B cell (primary cell): ENCODE data around the gene SRGAP1. TPM values are rescaled to one million over a fixed set of nuclear protein-coding genes. Genes with fewer than 3 reads are reported as not detected.

ENCODE experiments used
- ATAC-seq: fragments of 200-7000 bp; cut with Tn5 transposase; one replicate; pipeline ENCODE4 v1.10.0; 2021; ENCODE audit warnings: low read depth, mild to moderate bottlenecking, moderate number of reproducible peaks, moderate library complexity
- CTCF ChIA-PET: fragments of 350-600 bp; sonication (Branson Sonifier 250); formaldehyde crosslinking; loops from one replicate; lab custom pipeline; 2021; ENCODE audit warnings: antibody characterized with exemption, inconsistent platforms; lab: Charles Lee
- POLR2A ChIA-PET: fragments of 350-600 bp; sonication (Branson Sonifier 250); formaldehyde crosslinking; loops from one replicate; lab custom pipeline; 2021; ENCODE audit warnings: antibody characterized with exemption; lab: Charles Lee
- DNase-seq: peaks from one replicate; pipeline ENCODE4 v3.0.0; 2013
- H2AFZ ChIP-seq: 2 replicates; pipeline ENCODE4 v1.6.1; 2012; ENCODE audit warnings: mild to moderate bottlenecking, low read depth, low read length; ENCODE audit not compliant: insufficient read depth, poor library complexity, severe bottlenecking
- H3K27ac ChIP-seq, 2 donors: 1 replicate in 1 of 2; 2 replicates in 1 of 2; pipeline ENCODE4 v1.5.1; 2012 to 2013; ENCODE audit warnings: low read length in 2 of 2, mild to moderate bottlenecking in 2 of 2, moderate library complexity in 1 of 2
- H3K27me3 ChIP-seq, 4 experiments: fragments of 200-600 bp in 1 of 4; sonication (generic) in 1 of 4; replicated peaks in 1 of 4; 1 replicate in 2 of 4; 2 replicates in 2 of 4; pipeline versions ENCODE4 v1.6.1 to v1.7.0; 2013 to 2016; ENCODE audit warnings: low read length in 3 of 4, mild to moderate bottlenecking in 2 of 4, mixed read lengths in 1 of 4, moderate library complexity in 1 of 4; ENCODE audit not compliant: insufficient read depth in 4 of 4, control insufficient read depth in 3 of 4; ENCODE audit errors: control extremely low read depth in 1 of 4
- H3K36me3 ChIP-seq, 2 experiments: replicated peaks in 1 of 2; 1 replicate in 1 of 2; 2 replicates in 1 of 2; pipeline versions ENCODE4 v1.6.1 to v1.7.1; 2013; ENCODE audit warnings: low read length in 1 of 2; ENCODE audit not compliant: insufficient read depth in 2 of 2, control insufficient read depth in 1 of 2; ENCODE audit errors: control extremely low read depth in 1 of 2, extremely low read depth in 1 of 2
- H3K4me1 ChIP-seq, 2 donors: fragments of 200-600 bp in 1 of 2; sonication (generic) in 1 of 2; 1 replicate in 1 of 2; 2 replicates in 1 of 2; pipeline versions ENCODE4 v1.5.1 to v1.6.1; 2013 to 2017; ENCODE audit warnings: low read length in 2 of 2; ENCODE audit not compliant: control insufficient read depth in 2 of 2, insufficient read depth in 2 of 2
- H3K4me2 ChIP-seq: replicated peaks from 2 replicates; pipeline ENCODE3; 2012; ENCODE audit warnings: mild to moderate bottlenecking, low read depth, low read length; ENCODE audit not compliant: poor library complexity, severe bottlenecking
- H3K4me3 ChIP-seq, 5 experiments: fragments of 200-600 bp in 1 of 5; sonication (generic) in 1 of 5; 1 replicate in 3 of 5; 2 replicates in 2 of 5; pipeline versions ENCODE4 v1.5.1 to v1.7.0; 2011 to 2016; ENCODE audit warnings: low read length in 4 of 5, mild to moderate bottlenecking in 4 of 5, low read depth in 2 of 5, control low read depth in 1 of 5, moderate library complexity in 1 of 5; ENCODE audit not compliant: insufficient read depth in 1 of 5; ENCODE audit errors: control extremely low read depth in 1 of 5, extremely low read depth in 1 of 5
- H3K79me2 ChIP-seq: fragments of 200-600 bp; sonication (generic); one replicate; pipeline ENCODE4 v1.6.0; 2016; ENCODE audit warnings: low read length; ENCODE audit not compliant: control insufficient read depth, insufficient read depth
- H3K9ac ChIP-seq: fragments of 200-600 bp; sonication (generic); 2 replicates; pipeline ENCODE4 v1.6.1; 2017; ENCODE audit warnings: mild to moderate bottlenecking, low read length, moderate library complexity
- H3K9me3 ChIP-seq, 3 donors: one replicate each; pipeline versions ENCODE4 v1.6.1 to v1.7.1; 2013; ENCODE audit warnings: low read length in 2 of 3; ENCODE audit not compliant: control insufficient read depth in 2 of 3, insufficient read depth in 1 of 3; ENCODE audit errors: control extremely low read depth in 1 of 3
- H4K20me1 ChIP-seq: 2 replicates; pipeline ENCODE4 v1.6.0; 2012; ENCODE audit warnings: mild to moderate bottlenecking, low read length; ENCODE audit not compliant: insufficient read depth, control insufficient read depth, poor library complexity, severe bottlenecking
- H3K27ac Mint-ChIP-seq: one replicate; pipeline ENCODE4 v1.8.0; 2021; ENCODE audit warnings: mixed read lengths
- H3K27me3 Mint-ChIP-seq: one replicate; pipeline ENCODE4 v1.8.0; 2021; ENCODE audit warnings: mixed read lengths
- H3K4me1 Mint-ChIP-seq: one replicate; pipeline ENCODE4 v1.8.0; 2021; ENCODE audit warnings: mixed read lengths
- H3K4me3 Mint-ChIP-seq: one replicate; pipeline ENCODE4 v1.8.0; 2021; ENCODE audit warnings: mixed read lengths
- H3K9me3 Mint-ChIP-seq: one replicate; pipeline ENCODE4 v1.8.0; 2022; ENCODE audit warnings: mixed read lengths; ENCODE audit not compliant: insufficient read depth
- CTCF ChIP-seq: fragments of 200-600 bp; IDR thresholded peaks from one replicate; pipeline ENCODE4 v1.8.0; 2022; ENCODE audit warnings: antibody characterized with exemption, mild to moderate bottlenecking
- EZH2 ChIP-seq: IDR thresholded peaks from 2 replicates; pipeline ENCODE4 v1.6.1; 2012; ENCODE audit warnings: borderline replicate concordance, low read depth, mild to moderate bottlenecking, moderate library complexity, low read length; ENCODE audit not compliant: insufficient read depth, poor library complexity, severe bottlenecking
- WGBS: methylation state at CpG from one replicate; pipeline ENCODE4 v1.1.5; 2013; ENCODE audit warnings: missing lambda C conversion rate; ENCODE audit not compliant: insufficient coverage; 5-methylcytosine and 5-hydroxymethylcytosine counted together
- intact Hi-C: fragments of 100-400 bp; cut with micrococcal nuclease; formaldehyde crosslinking; loops from one replicate; pipeline ENCODE4 v1.10.0; 2022
- polyA plus RNA-seq: library from polyadenylated mRNA; depleted of rRNA; stranded (reverse); fragments of >200 nt; gene quantifications from 2 replicates; pipeline ENCODE4 v1.2.3, GENCODE V29; 2012
- total RNA-seq, 2 donors: library from RNA; stranded (reverse); fragments of 120-200 nt in 1 of 2; gene quantifications; 1 replicate in 1 of 2; 2 replicates in 1 of 2; pipeline versions ENCODE4 v1.2.3 to v1.2.4, GENCODE V29; 2013 to 2022

Gene SRGAP1
- total and polyA plus RNA-seq, 2 donors (not counting 1 experiment from before 2014, with no cell fraction given) = under 0.01 to 0.22 TPM

GRCh38 chr12:63940310-63941005, 96.0 kb downstream of the SRGAP1 start:
- Histone ChIP-seq H4K20me1 (no peaks in the 10 kb centered on the region), H3K36me3 (no peaks in the 10 kb centered on the region), H3K9ac (no peak overlapping the region), H3K9me3 (no peaks in the 10 kb centered on the region), H3K79me2 (no peaks in the 10 kb centered on the region), H3K27me3 (no peaks in the 10 kb centered on the region), H3K27ac (no peak overlapping the region), H3K4me3 (no peak overlapping the region), H3K4me2 (no peak overlapping the region), H2AFZ (no peak overlapping the region), H3K4me1 (no peaks in the 10 kb centered on the region)
- DNase-seq = no peak
- Mint-ChIP-seq H3K27ac (no peak overlapping the region), H3K4me1 (peaks cover 3% of the 10 kb centered on the region), H3K27me3 (no peaks in the 10 kb centered on the region), H3K9me3 (no peaks in the 10 kb centered on the region), H3K4me3 (no peak overlapping the region)
- ATAC-seq = no peak
- ChIA-PET POLR2A (no interaction called here), CTCF (no interaction called here)
- TF ChIP-seq CTCF = no peak
- no peak for TF ChIP-seq EZH2
- WGBS = 93% methylated on average over 6 of the region's 7 CpGs
- intact Hi-C loops = no loop called here

- 92% methylated on average over 2 of the region's 3 CpGs for WGBS
- H3K27ac Mint-ChIP-seq = no peak overlapping the region
- Histone ChIP-seq H3K79me2 (no peaks in the 10 kb centered on the region), H3K4me2 (no peak overlapping the region), H3K36me3 (no peaks in the 10 kb centered on the region), H3K4me3 (no peak overlapping the region), H3K4me1 (no peaks in the 10 kb centered on the region), H3K27ac (no peak overlapping the region), H3K9me3 (no peaks in the 10 kb centered on the region), H3K9ac (no peak overlapping the region), H2AFZ (no peak overlapping the region), H3K27me3 (no peaks in the 10 kb centered on the region), H4K20me1 (no peaks in the 10 kb centered on the region)
- H3K27me3 Mint-ChIP-seq = no peaks in the 10 kb centered on the region
- TF ChIP-seq EZH2 (no peak), CTCF (no peak)
- intact Hi-C loops = no loop called here
- POLR2A ChIA-PET = no interaction called here
- DNase-seq (no peak), ATAC-seq (no peak)
- CTCF ChIA-PET = no interaction called here
- H3K4me1 Mint-ChIP-seq = peaks cover 3% of the 10 kb centered on the region
- H3K9me3 Mint-ChIP-seq = no peaks in the 10 kb centered on the region
- no peak overlapping the region for H3K4me3 Mint-ChIP-seq
These were observed 96.8 kb downstream of the SRGAP1 start for GRCh38 chr12:63941166-63941800.
